Neuronal stem cell (in vitro differentiated cells): ENCODE results near the gene HRH1.

Experiments used
- DNase-seq: peaks from one replicate; pipeline ENCODE4 v3.0.0-alpha.2; 2013; ENCODE audit warnings: low spot score
- H2AFZ ChIP-seq: one replicate; pipeline ENCODE4 v1.6.1; 2013; ENCODE audit warnings: mild to moderate bottlenecking, low read length, inconsistent platforms
- H2AK5ac ChIP-seq: 2 replicates; pipeline ENCODE4 v1.6.1; 2013; ENCODE audit warnings: low read depth, mild to moderate bottlenecking, inconsistent platforms, low read length, moderate library complexity, mixed read lengths
- H2BK120ac ChIP-seq: 2 replicates; pipeline ENCODE4 v1.6.1; 2013; ENCODE audit warnings: low read depth, mild to moderate bottlenecking, inconsistent platforms, low read length, moderate library complexity, mixed read lengths
- H2BK12ac ChIP-seq: one replicate; pipeline ENCODE4 v1.6.1; 2013; ENCODE audit warnings: low read length, inconsistent platforms
- H2BK15ac ChIP-seq: 2 replicates; pipeline ENCODE4 v1.6.1; 2013; ENCODE audit warnings: mild to moderate bottlenecking, low read length, inconsistent platforms, mixed read lengths
- H2BK5ac ChIP-seq: one replicate; pipeline ENCODE4 v1.6.1; 2013; ENCODE audit warnings: inconsistent platforms, mild to moderate bottlenecking, low read length, moderate library complexity
- H3K14ac ChIP-seq: one replicate; pipeline ENCODE4 v1.6.1; 2013; ENCODE audit warnings: low read length, inconsistent platforms
- H3K18ac ChIP-seq: 2 replicates; pipeline ENCODE4 v1.6.1; 2013; ENCODE audit warnings: low read length, inconsistent platforms
- H3K23ac ChIP-seq: 2 replicates; pipeline ENCODE4 v1.6.1; 2013; ENCODE audit warnings: low read depth, mild to moderate bottlenecking, mixed read lengths, low read length, inconsistent platforms; ENCODE audit not compliant: poor library complexity
- H3K27ac ChIP-seq: replicated peaks from 3 replicates; pipeline ENCODE4 v1.5.1; 2013; ENCODE audit warnings: low read length, inconsistent platforms
- H3K27me3 ChIP-seq, 3 experiments: 2 replicates each; pipeline ENCODE4 v1.6.1; 2013; ENCODE audit warnings: low read length in 3 of 3, mild to moderate bottlenecking in 2 of 3, inconsistent platforms in 1 of 3, low read depth in 1 of 3, mixed read lengths in 1 of 3, moderate library complexity in 1 of 3; ENCODE audit not compliant: control insufficient read depth in 3 of 3, insufficient read depth in 3 of 3
- H3K36me3 ChIP-seq, 2 donors: replicated peaks in 1 of 2; 2 replicates each; pipeline ENCODE4 v1.6.1; 2013; ENCODE audit warnings: low read length in 2 of 2; ENCODE audit not compliant: control insufficient read depth in 2 of 2, insufficient read depth in 2 of 2
- H3K4ac ChIP-seq: 2 replicates; pipeline ENCODE4 v1.6.1; 2013; ENCODE audit warnings: inconsistent platforms, mild to moderate bottlenecking, low read length, moderate library complexity
- H3K4me1 ChIP-seq, 2 donors: 1 replicate in 1 of 2; 2 replicates in 1 of 2; pipeline ENCODE4 v1.6.1; 2013; ENCODE audit warnings: low read length in 2 of 2, low read depth in 1 of 2; ENCODE audit not compliant: control insufficient read depth in 2 of 2, insufficient read depth in 1 of 2
- H3K4me2 ChIP-seq: one replicate; pipeline ENCODE4 v1.6.1; 2013; ENCODE audit warnings: mild to moderate bottlenecking, low read length, inconsistent platforms; ENCODE audit not compliant: insufficient read depth, poor library complexity, severe bottlenecking
- H3K4me3 ChIP-seq, 2 donors: 2 replicates each; pipeline ENCODE4 v1.5.1; 2013; ENCODE audit warnings: low read length in 2 of 2, mild to moderate bottlenecking in 2 of 2, inconsistent platforms in 1 of 2, moderate library complexity in 1 of 2
- H3K79me1 ChIP-seq: one replicate; pipeline ENCODE4 v1.6.1; 2013; ENCODE audit warnings: low read depth, mild to moderate bottlenecking, inconsistent platforms, low read length, moderate library complexity
- H3K9ac ChIP-seq: one replicate; pipeline ENCODE4 v1.6.1; 2013; ENCODE audit warnings: mild to moderate bottlenecking, low read depth, low read length, inconsistent platforms; ENCODE audit not compliant: poor library complexity
- H3K9me3 ChIP-seq, 2 donors: replicated peaks in 1 of 2; 2 replicates each; pipeline versions ENCODE3 to v1.6.1; 2013; ENCODE audit warnings: low read length in 2 of 2, mild to moderate bottlenecking in 2 of 2, inconsistent platforms in 1 of 2, low read depth in 1 of 2, mixed read lengths in 1 of 2, moderate library complexity in 1 of 2; ENCODE audit not compliant: control insufficient read depth in 2 of 2, insufficient read depth in 1 of 2
- H4K8ac ChIP-seq: one replicate; pipeline ENCODE4 v1.6.1; 2013; ENCODE audit warnings: low read depth, mild to moderate bottlenecking, inconsistent platforms, low read length, moderate library complexity
- H4K91ac ChIP-seq: one replicate; pipeline ENCODE4 v1.6.1; 2013; ENCODE audit warnings: low read length, low read depth, mild to moderate bottlenecking, inconsistent platforms; ENCODE audit not compliant: poor library complexity
- WGBS, 2 donors: extraction: QIAGEN DNeasy Blood & Tissue Kit; methylation state at CpG; one replicate each; pipeline ENCODE4 v1.1.7; 2013; ENCODE audit warnings: missing lambda C conversion rate in 2 of 2, mixed read lengths in 1 of 2; ENCODE audit not compliant: insufficient read length in 2 of 2, insufficient replicate concordance in 1 of 2; ENCODE audit errors: extremely low coverage in 2 of 2; 5-methylcytosine and 5-hydroxymethylcytosine counted together

The HRH1 gene

DNA sequence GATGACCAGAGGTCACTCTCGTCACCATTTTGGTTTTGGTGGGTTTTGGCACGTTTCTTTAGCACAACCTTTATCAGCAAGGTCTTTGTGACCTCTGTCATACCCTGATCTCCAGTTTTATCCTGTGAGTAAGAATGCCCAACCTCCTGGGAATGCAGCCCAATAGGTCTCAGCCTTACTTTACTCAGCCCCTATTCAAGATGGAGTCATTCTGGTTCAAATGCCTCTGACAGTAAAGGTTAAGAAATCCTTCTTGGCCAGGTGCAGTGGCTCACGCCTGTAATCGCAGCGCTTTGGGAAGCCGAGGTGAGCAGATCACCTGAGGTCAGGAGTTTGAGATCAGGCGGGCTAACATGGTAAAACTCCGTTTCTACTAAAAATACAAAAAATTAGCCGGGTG, 114.7 kb downstream of the HRH1 start:
- no peak overlapping the region for H3K14ac ChIP-seq
- H4K91ac ChIP-seq: no peak overlapping the region
- no peak for DNase-seq
- no peak overlapping the region for H3K18ac ChIP-seq
- no peak overlapping the region for H2BK12ac ChIP-seq
- no CpG with 5 or more reads among the region's 9 CpGs for WGBS, 2 donors
- H2AK5ac ChIP-seq: no peak overlapping the region
- H3K27me3 ChIP-seq: peaks cover 0 to 5% (median 0%) of the 10 kb centered on the region in 3 experiments
- H3K27ac ChIP-seq: no peak overlapping the region
- H3K9ac ChIP-seq: no peak overlapping the region
- no peak overlapping the region for H2BK120ac ChIP-seq
- H3K4ac ChIP-seq: no peak overlapping the region
- no peak overlapping the region for H4K8ac ChIP-seq
- H3K36me3 ChIP-seq: no peaks in the 10 kb centered on the region
- no peaks in the 10 kb centered on the region for H3K9me3 ChIP-seq
- H3K4me3 ChIP-seq: no peak overlapping the region
- H3K79me1 ChIP-seq: no peaks in the 10 kb centered on the region
- no peak overlapping the region for H3K4me2 ChIP-seq
- H3K23ac ChIP-seq: no peak overlapping the region
- H3K4me1 ChIP-seq: peaks cover 3 to 5% of the 10 kb centered on the region in 2 donors
- no peak overlapping the region for H2BK15ac ChIP-seq
- H2BK5ac ChIP-seq: no peak overlapping the region
- H2AFZ ChIP-seq: no peak overlapping the region

DNA sequence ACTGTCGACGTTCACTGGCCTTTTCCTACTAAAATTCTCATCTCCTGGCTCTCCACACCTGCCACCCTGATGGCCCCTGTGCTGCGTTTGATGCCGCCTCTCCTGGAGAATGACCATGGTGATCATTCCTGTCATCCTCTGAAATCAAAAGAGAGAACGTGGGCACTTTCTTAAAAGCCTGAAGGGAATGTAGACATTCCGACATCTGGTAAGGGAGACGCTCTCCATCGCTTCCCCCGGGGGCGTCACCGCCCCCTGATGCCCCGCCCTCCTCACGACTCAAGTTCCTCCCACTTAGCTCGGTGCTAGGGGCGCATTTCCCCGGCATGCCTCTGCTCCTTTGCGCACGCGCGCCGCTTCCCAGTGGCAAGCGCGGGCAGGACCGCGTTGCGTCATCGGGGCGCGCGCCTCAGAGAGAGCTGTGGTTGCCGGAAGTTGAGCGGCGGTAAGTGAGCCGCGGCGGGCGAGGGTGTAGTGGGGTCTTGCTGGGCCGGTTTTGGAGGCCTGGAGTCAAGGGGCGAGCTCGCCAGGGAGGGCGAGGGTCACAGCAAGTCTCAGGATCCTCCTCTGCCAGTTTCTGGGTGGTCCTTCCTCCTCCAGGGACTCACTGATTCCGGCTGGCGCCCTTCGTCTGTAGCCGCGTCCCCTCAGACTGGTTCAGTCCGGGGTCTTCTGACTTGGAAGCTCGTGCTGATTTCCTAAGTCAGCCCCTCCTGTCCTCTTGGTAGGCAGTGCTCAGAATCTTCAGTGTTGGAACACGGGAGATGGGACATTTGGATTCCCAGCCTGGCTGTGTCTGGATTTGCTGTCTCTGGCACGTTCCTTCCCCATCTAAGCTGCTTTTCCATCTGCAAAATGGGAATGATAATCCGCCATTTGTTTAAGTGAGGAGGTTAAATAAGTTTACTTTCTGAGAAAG, 118.0 kb downstream of the HRH1 start, which contains the start of gene ATG7:
Gene ATG7, plus strand, starts transcription at position 412 of the 919 bp plus-strand sequence. CDS start 26,299 bp downstream, outside the sequence.
- Histone ChIP-seq H2AK5ac (peak within 1 kb of the TSS; percentile 67), H2BK5ac (no peak within 1 kb of the TSS), H3K9me3 (no peaks in the 10 kb centered on the region), H4K8ac (no peak within 1 kb of the TSS), H3K9ac (peak within 1 kb of the TSS; percentile 89), H3K36me3 (peaks cover 0 to 1% of the 10 kb centered on the region in 2 donors), H2AFZ (peak within 1 kb of the TSS; percentile 93), H3K27me3 (no peaks in the 10 kb centered on the region), H2BK12ac (no peak within 1 kb of the TSS), H4K91ac (no peak within 1 kb of the TSS), H3K4ac (no peak within 1 kb of the TSS), H2BK15ac (no peak within 1 kb of the TSS), H3K23ac (peak within 1 kb of the TSS; percentile 98), H3K27ac (no peak within 1 kb of the TSS), H3K4me2 (peak within 1 kb of the TSS; percentile 76), H3K14ac (no peak within 1 kb of the TSS), H3K4me3 (peak within 1 kb of the TSS; percentile 81 to 93), H3K18ac (peak within 1 kb of the TSS; percentile 84), H3K79me1 (peaks cover 2% of the 10 kb centered on the region), H3K4me1 (peaks cover 3 to 5% of the 10 kb centered on the region in 2 donors), H2BK120ac (no peak within 1 kb of the TSS)
- DNase-seq: peak; percentile 95
- no CpG with 5 or more reads among the region's 51 CpGs for WGBS, 2 donors

DNA sequence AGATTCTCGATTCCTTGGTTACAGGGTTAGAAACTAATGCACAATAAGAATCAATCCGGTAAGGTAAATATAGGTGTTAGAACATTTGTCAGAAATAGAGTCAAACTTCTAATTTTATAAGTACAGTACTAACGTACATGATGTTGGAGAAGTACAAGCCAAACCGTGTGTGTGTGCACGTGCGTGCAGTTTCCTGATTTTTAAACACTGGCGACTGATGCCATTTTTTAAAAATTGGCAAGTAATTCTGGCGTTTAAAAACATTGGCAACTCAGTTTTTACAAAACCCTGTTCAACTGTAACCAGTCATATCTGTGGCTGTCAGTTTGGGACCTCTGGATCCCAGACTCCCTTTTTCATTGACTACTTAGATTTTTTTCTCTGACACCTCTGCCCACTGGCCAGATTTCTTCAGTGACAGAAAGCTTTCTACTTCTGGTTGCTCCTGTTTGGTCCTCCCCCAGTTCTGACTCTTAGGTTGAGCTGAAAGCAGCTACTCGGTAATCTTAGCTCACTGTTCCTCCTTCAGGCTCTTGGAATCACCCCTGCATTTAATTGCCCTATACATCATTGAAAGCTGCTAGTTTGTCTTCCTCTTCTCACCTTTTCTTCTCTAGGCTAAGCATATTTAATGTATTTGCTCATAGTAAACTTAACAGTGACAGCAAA, 118.7 kb downstream of the HRH1 start:
- no CpG with 5 or more reads among the region's 9 CpGs for WGBS, 2 donors

DNA sequence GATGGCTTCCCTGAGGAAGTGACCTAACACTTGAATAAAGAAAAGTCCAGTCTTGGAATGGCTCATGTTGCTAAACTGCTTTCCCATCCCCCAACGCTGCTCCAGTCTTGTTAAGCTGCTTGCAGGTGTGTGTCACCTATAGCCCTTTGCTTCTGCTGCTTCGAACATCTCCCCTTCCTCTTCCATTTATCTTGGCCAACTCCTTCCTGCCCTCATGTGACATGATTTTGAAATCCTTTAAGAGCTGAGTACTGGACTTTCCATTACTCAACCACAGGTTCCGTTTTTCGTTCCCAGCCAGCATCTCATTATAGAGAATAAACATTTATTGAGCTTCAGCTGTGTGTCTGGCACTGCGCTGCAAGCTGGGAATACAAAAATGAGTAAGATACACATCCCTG, 119.6 kb downstream of the HRH1 start:
- Histone ChIP-seq H2BK12ac (no peak overlapping the region), H2BK5ac (no peak overlapping the region), H4K8ac (no peak overlapping the region), H2AFZ (no peak overlapping the region), H3K27ac (no peak overlapping the region), H3K79me1 (peaks cover 2% of the 10 kb centered on the region), H3K4me2 (no peak overlapping the region), H3K14ac (no peak overlapping the region), H3K9me3 (no peaks in the 10 kb centered on the region), H3K27me3 (no peaks in the 10 kb centered on the region), H3K4ac (no peak overlapping the region), H3K9ac (no peak overlapping the region), H3K4me3 (no peak overlapping the region), H2BK120ac (no peak overlapping the region), H2BK15ac (no peak overlapping the region), H3K4me1 (peaks cover 3 to 5% of the 10 kb centered on the region in 2 donors), H3K36me3 (peaks cover 0 to 1% of the 10 kb centered on the region in 2 donors), H3K23ac (no peak overlapping the region), H4K91ac (no peak overlapping the region), H2AK5ac (no peak overlapping the region), H3K18ac (no peak overlapping the region)
- WGBS, 2 donors: no CpG with 5 or more reads among the region's 5 CpGs
- no peak for DNase-seq

More for the DNA sequence above, 118.7 kb downstream of the HRH1 start:
- Histone ChIP-seq H3K4me1 (peaks cover 3 to 5% of the 10 kb centered on the region in 2 donors), H3K9me3 (no peaks in the 10 kb centered on the region), H4K8ac (no peak overlapping the region), H3K23ac (no peak overlapping the region), H2BK5ac (no peak overlapping the region), H4K91ac (no peak overlapping the region), H2BK12ac (no peak overlapping the region), H3K79me1 (peaks cover 2% of the 10 kb centered on the region), H2AFZ (peak overlapping the region; percentile 93), H2BK15ac (no peak overlapping the region), H3K4me3 (peak overlapping the region; percentile 81 to 93), H3K36me3 (peaks cover 0 to 1% of the 10 kb centered on the region in 2 donors), H3K4me2 (peak overlapping the region; percentile 76), H3K4ac (no peak overlapping the region), H3K27ac (no peak overlapping the region), H3K27me3 (no peaks in the 10 kb centered on the region), H2BK120ac (no peak overlapping the region), H3K9ac (no peak overlapping the region), H3K18ac (no peak overlapping the region), H2AK5ac (no peak overlapping the region), H3K14ac (no peak overlapping the region)
- no peak for DNase-seq
